ENCODE measurements around the gene GARIN3.

The GARIN3 gene

DNA sequence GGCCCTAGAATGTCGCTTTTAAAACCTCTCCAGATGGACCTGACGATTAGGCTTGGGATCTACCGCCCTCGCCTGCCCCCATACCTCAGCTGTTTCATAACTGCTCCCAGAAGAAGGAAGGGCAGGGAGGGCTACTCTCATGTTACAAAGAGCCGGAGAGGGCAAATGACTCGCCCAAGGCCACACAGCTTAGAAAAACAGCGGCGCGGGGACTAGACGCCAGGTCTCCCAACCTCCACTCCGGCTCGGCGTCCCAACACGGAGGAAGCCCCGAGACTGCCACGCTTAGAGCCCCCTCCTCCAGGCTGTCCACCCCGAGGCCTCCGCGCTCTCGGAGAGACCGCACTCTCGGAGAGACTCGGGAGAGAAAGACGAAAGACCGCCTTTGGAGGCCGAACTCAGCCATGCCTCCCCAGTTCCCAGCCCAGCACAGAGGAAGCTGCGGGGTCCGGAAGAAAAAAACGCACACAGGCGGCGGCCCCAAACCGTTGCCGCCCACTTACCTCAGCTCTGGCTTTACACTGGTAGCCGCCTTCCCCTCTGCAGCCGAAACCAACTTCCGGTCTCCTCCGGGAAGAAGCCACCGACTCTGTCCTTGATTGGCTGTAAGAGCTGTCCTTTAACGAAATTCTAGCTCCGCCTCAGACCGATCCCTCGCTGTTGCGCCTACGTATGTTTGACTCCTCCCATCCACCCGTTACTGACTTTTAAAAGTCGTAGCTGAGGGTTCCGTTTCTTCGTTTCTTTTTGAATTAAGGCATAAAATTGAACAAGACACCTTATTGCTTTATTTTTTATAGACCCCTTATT lies 23.5 kb downstream of the GARIN3 start, which contains the start of gene MED7:
MED7 (minus strand) TSS at position 549 of the 810 bp plus-strand sequence. CDS start 3,434 bp downstream, outside the sequence.
- DNase-seq = peak; percentile 95 to 98

DNA sequence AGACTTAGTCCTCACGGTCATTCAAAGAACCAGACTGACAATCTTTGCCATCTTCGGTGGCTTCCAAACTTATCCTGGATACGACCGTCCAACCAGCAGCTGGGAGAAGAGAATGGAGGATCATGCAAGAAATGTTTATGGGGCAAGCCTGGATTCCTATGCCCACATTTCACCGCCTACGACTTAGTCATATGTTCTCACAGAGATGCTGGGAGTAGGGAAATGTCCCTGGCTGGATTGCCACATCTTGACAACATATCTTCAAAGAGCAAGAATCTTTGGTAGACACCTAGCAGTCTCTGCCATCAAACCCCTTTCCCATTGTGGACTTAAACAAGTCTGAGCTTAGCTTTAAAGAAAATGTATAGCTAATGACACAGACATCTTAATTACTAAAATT lies 28.4 kb downstream of the GARIN3 start:
- DNase-seq = no peak

- no peak for DNase-seq
These were observed 33.8 kb downstream of the GARIN3 start for GRCh38 chr5:157132281-157132612.

DNA sequence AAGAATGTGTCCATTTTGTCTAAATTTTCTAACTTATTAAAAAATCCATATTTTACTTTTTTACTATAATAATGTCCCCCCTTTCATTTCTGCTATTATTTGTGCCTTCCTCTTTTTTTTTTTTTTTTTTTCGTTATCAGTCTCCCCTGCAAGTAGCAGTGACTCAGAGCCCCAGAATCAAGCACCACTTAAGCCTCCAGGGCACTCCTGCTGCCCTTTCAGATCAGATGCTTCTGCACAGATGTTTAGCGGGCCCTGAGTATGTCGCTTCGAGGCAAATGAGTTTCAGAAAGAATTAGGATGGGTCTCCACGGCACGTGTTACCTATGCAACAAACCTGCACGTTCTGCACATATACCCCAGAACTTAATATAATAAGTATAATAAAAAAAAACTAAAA lies 35.1 kb downstream of the GARIN3 start:
- no peak for DNase-seq

DNA sequence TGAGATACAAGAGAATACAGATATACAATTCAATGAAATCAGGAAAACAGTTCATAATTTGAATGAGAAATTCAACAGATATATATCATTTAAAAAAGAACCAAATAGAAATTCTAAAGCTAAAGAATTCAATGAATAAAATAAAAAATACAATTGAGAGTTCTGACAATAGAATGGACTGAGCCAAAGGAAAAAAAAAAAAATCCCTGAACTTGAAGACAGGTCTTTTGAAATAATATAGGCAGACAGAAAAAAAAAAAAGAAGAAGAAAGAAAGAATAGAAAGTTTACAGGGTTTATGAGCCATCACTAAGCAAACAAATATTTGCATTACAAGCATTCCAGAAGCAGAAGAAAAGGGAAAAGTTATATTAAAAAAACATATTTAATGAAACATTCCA lies 44.4 kb downstream of the GARIN3 start:
- DNase-seq = no peak

- DNase-seq = no peak
These were observed 46.0 kb downstream of the GARIN3 start for GRCh38 chr5:157120102-157120501.

- no peak for DNase-seq
These were observed 49.5 kb downstream of the GARIN3 start for GRCh38 chr5:157116483-157116954.

DNA sequence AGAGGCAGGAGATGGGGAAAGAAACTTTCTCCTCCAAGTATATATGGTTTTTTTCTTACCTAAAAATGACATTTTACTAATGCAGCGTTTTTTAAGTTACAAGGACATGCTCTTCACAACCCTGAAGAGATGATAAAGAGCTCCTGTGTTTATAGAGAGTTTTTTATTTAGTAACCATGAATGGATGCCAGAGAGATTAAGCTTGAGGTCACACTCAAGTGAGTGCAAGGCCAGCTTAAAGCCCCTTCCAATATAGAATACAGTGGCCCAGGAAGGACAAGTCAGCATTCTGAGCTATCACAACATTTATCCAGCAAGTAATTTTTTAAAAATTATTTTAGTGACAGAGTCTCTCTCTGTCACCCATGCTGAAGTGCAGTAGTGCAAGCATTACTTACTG lies 50.6 kb downstream of the GARIN3 start:
- DNase-seq = no peak

DNA sequence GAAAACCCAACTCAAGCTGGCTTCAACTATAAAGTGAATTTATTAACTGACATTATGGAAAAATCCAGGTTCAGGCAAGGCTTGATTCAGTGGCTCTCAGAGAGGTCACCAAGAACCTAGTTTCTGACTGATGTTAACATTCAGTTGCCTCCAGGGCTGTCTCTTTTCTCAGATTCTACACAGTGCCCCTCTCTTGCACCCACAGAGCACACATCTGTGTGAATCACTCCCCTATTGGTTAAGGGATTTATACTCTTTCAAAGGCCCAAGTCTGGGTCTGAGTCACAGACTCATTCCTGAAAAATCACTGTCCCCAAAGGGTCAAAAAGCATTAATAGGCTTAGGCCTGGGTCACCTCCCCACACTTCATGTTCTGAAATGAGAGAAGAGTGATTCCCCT lies 51.1 kb downstream of the GARIN3 start:
- no peak for DNase-seq

DNA sequence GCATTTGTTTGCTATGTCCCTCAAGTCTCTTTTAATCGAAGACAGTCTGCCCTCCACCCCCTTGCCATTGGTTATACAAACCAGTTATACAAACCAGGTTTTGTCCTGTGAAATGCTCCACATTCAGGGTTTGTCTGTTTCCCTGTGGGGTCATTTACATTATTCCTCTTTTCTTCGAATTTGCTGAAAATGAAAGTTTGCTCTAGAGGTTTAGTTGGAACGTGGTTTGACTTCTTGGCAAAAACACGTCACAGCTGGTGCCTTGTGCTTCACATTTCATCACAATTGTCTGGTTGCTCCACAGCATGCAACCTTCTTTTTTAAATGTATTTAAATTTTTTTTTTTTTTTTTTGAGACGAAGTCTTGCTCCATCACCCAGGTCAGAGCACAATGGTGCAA lies 53.1 kb downstream of the GARIN3 start:
- no peak for DNase-seq
